KMS-11 (cell line): ENCODE measurements around the gene DLX1.

Source experiments
- H2AFZ ChIP-seq: fragments of 200-600 bp; sonication (generic); 2 replicates; pipeline ENCODE4 v1.6.1; 2016; ENCODE audit warnings: antibody characterized with exemption, mixed run types, low read depth
- H3K27ac ChIP-seq: fragments of 200-600 bp; sonication (generic); 2 replicates; pipeline ENCODE4 v1.6.1; 2016; ENCODE audit warnings: mild to moderate bottlenecking, mixed run types
- H3K27me3 ChIP-seq: fragments of 200-600 bp; sonication (generic); 2 replicates; pipeline ENCODE4 v1.6.1; 2017; ENCODE audit warnings: mild to moderate bottlenecking, low read depth, mixed run types, moderate library complexity; ENCODE audit not compliant: insufficient read depth
- H3K36me3 ChIP-seq: fragments of 200-600 bp; sonication (generic); 2 replicates; pipeline ENCODE4 v1.6.1; 2017; ENCODE audit warnings: mild to moderate bottlenecking, mixed run types; ENCODE audit not compliant: insufficient read depth
- H3K4me1 ChIP-seq: fragments of 200-600 bp; sonication (generic); 2 replicates; pipeline ENCODE4 v1.6.1; 2016; ENCODE audit warnings: mild to moderate bottlenecking, low read depth, mixed run types; ENCODE audit not compliant: poor library complexity, severe bottlenecking
- H3K4me2 ChIP-seq: fragments of 200-600 bp; sonication (generic); 2 replicates; pipeline ENCODE4 v1.7.0; 2016; ENCODE audit warnings: mild to moderate bottlenecking, mixed run types
- H3K4me3 ChIP-seq: fragments of 200-600 bp; sonication (generic); IDR thresholded peaks from 2 replicates; pipeline ENCODE4 v1.6.1; 2017; ENCODE audit warnings: low read depth, low read length, mixed read lengths; ENCODE audit not compliant: insufficient read depth
- H3K79me2 ChIP-seq: fragments of 200-600 bp; sonication (generic); 2 replicates; pipeline ENCODE4 v1.6.1; 2016; ENCODE audit warnings: low read depth, mixed run types; ENCODE audit not compliant: insufficient read depth
- H3K9ac ChIP-seq: fragments of 200-600 bp; sonication (generic); 2 replicates; pipeline ENCODE4 v1.6.1; 2016; ENCODE audit warnings: mild to moderate bottlenecking, mixed run types
- H4K20me1 ChIP-seq: fragments of 200-600 bp; sonication (generic); 2 replicates; pipeline ENCODE4 v1.6.1; 2016; ENCODE audit warnings: mild to moderate bottlenecking, mixed run types; ENCODE audit not compliant: insufficient read depth
- TF ChIP-seq, protein P1 (sequence below): fragments of 200-600 bp; sonication (generic); conservative IDR thresholded peaks from 2 replicates; pipeline ENCODE4 v1.6.1; 2017; ENCODE audit warnings: low read depth, mild to moderate bottlenecking, antibody characterized with exemption, low read length, moderate library complexity, mixed read lengths

DLX1 gene

GRCh38 chr2:172106108-172106961 lies 21.0 kb downstream of the DLX1 start:
- peaks cover 17% of the 10 kb centered on the region for H3K4me1 ChIP-seq
- peak overlapping the region; percentile 81; the same call in 1 of the 2 replicates for H3K4me2 ChIP-seq
- peak overlapping the region; percentile 68 for H2AFZ ChIP-seq
- TF ChIP-seq, protein P1, sequence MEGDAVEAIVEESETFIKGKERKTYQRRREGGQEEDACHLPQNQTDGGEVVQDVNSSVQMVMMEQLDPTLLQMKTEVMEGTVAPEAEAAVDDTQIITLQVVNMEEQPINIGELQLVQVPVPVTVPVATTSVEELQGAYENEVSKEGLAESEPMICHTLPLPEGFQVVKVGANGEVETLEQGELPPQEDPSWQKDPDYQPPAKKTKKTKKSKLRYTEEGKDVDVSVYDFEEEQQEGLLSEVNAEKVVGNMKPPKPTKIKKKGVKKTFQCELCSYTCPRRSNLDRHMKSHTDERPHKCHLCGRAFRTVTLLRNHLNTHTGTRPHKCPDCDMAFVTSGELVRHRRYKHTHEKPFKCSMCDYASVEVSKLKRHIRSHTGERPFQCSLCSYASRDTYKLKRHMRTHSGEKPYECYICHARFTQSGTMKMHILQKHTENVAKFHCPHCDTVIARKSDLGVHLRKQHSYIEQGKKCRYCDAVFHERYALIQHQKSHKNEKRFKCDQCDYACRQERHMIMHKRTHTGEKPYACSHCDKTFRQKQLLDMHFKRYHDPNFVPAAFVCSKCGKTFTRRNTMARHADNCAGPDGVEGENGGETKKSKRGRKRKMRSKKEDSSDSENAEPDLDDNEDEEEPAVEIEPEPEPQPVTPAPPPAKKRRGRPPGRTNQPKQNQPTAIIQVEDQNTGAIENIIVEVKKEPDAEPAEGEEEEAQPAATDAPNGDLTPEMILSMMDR, result 0 out of 2 replicates have a peak, but pooled peaks have one; percentile 18
- H3K4me3 ChIP-seq, result no peak overlapping the region
- H3K9ac ChIP-seq, result no peak overlapping the region
- H3K36me3 ChIP-seq, result no peaks in the 10 kb centered on the region
- no peak overlapping the region for H3K27ac ChIP-seq
- no peaks in the 10 kb centered on the region for H3K79me2 ChIP-seq
- no peaks in the 10 kb centered on the region for H4K20me1 ChIP-seq
- peaks cover 18% of the 10 kb centered on the region for H3K27me3 ChIP-seq

DNA sequence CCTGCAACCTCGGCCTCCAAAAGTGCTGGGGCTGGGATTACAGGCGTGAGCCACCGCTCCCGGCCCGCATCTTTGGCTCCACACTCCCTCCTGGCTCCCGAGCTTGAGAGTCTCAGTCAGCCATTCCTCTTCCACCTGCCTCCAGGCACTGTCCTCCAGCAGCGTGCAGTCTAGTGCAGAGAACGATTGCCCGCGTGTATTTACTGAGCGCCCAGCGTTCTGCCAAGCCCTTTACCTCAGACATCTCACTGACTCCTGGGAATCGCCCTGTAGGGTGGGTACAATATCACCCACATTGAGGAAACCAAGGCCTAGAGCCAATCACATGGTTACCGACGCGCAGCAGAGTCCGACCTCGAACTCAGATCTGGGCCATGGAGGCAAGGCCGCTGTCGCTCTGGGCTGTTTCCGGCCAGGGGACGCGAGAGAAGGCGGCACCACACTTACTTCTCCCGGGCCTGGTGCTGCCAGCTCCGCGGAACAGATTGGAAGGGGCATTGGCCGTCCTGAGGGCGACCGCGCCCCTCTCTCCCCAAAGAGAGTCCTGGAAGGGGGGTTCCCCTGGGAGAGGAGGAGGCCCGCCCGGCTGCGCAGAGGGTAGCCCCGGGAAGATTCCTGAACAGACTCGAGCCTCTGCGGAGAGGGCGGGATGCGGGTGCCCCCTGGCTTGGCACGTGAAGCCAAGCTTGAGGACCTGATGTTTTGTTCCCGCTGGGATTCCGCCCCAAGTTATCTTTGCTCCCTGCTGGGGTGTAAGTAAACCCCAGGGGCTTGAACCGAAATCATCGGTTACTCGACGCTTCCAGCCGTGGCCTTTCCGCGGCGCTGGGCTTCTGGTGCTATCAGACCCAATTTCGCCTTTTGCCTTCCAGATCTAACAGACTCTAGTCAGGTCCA lies 22.6 kb downstream of the DLX1 start:
- Histone ChIP-seq H3K36me3 (no peaks in the 10 kb centered on the region), H3K4me2 (no peak overlapping the region), H4K20me1 (no peaks in the 10 kb centered on the region), H3K79me2 (no peaks in the 10 kb centered on the region), H3K9ac (no peak overlapping the region), H3K4me3 (no peak overlapping the region), H3K4me1 (peaks cover 15% of the 10 kb centered on the region), H3K27me3 (peaks cover 7% of the 10 kb centered on the region; the same call in 1 of the 2 replicates), H2AFZ (no peak overlapping the region), H3K27ac (no peak overlapping the region)
- TF ChIP-seq, protein P1, result no peak

DNA sequence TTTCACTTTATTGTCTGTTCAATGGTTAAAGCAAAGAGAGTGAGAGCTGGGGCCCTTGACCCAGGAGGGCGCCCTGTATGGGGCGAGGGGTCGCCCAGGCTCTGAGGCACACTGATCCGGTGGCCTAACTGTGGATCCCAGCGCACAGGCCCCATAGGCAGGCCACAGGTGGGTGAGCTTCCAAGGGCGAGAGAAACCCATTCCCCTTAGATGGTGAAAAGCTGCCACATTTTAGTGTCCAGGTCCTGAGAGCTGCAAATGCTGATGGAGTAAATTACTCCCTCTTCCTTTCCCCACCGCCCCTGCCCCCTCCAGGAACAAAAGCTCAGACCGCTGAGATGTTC lies 23.3 kb downstream of the DLX1 start:
- Histone ChIP-seq H3K27ac (no peak overlapping the region), H2AFZ (no peak overlapping the region), H4K20me1 (no peaks in the 10 kb centered on the region), H3K4me1 (peaks cover 11% of the 10 kb centered on the region), H3K79me2 (no peaks in the 10 kb centered on the region), H3K36me3 (no peaks in the 10 kb centered on the region), H3K9ac (no peak overlapping the region), H3K27me3 (peaks cover 1% of the 10 kb centered on the region; the same call in 1 of the 2 replicates), H3K4me3 (no peak overlapping the region), H3K4me2 (no peak overlapping the region)
- TF ChIP-seq, protein P1, result no peak

GRCh38 chr2:172109256-172109987 lies 24.1 kb downstream of the DLX1 start:
- Histone ChIP-seq H3K27ac (no peak overlapping the region), H3K4me2 (no peak overlapping the region), H3K9ac (no peak overlapping the region), H2AFZ (no peak overlapping the region), H3K27me3 (no peaks in the 10 kb centered on the region; the same call in 1 of the 2 replicates), H3K4me3 (no peak overlapping the region), H3K36me3 (no peaks in the 10 kb centered on the region), H4K20me1 (no peaks in the 10 kb centered on the region), H3K4me1 (peaks cover 3% of the 10 kb centered on the region), H3K79me2 (no peaks in the 10 kb centered on the region)
- TF ChIP-seq, protein P1, result no peak
